Measurements from ENCODE around the gene PPP2R1B.

PPP2R1B gene

DNA sequence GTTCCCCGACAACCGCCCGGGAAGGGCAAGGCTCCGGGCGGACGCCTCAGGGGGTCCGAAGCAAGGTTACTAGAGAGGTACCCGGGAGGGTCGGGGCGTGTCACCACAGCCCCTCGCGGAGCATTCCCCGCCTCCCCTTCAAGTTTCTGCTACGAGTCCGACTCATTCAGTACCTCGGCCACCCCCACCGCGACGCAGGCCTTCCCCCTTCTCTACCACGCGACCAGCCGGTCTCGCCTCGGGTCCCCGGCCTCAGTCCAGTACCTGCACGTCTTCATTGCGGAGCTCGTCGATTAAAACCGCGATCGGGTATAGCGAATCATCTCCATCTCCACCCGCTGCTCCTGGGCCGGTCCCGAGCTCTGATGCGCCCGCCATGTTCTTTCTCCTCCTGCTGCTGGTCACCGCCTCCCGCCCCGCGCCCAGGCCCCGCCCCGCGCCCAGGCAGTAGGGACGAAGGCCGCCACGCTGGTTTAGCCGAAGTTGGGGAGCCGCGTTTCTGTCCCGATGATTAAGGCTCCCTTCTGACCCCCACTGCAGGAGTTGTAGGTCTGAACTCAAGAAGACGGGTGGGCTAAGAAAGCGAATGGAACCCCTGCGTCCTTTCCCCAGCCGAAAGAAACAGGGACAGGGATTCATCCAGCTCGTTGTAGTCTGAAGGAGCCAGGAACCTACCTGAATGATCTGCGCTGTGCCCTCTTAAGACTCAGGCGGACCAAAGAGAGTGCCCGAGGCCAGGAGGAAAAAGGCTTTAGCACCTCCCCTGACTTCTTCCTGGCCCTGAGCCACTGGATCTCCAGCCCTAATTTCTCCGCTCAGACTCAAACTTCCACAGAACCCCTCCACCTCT is at the start of gene PPP2R1B:
Gene PPP2R1B (minus strand): TSS at position 406 of the 850 bp plus-strand sequence. CDS start 28 bp downstream, at position 378.
- no peaks in the 10 kb centered on the region for H3K27me3 Mint-ChIP-seq (ENCODE audit: low read depth)
- H3K9me3 Mint-ChIP-seq: no peaks in the 10 kb centered on the region
- peak within 1 kb of the TSS; percentile 96 for H3K27ac Mint-ChIP-seq
- H3K4me1 Mint-ChIP-seq (ENCODE audit: low read depth): peaks cover 30% of the 10 kb centered on the region
- peaks cover 30% of the 10 kb centered on the region for H3K36me3 Mint-ChIP-seq (ENCODE audit: low read depth)
- peak within 1 kb of the TSS; percentile 96 for H3K4me3 Mint-ChIP-seq

DNA sequence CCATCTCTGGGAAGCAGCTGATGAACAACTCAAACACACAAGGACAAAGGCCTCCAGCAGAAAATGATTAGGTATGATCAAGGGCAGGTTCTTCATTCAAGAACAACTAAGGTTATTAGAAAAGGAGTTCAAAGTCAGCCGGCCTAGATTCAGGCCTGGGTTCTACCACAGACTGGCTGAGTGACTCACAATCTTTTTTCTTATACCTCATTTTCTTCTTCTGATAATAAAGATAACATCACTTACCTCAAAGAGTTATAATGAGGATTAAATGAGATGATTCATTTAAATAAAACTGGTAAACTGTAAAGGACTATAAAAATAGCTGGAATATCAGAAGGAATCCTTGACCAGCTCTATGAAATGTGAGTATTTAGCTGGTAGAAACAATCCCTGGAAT is 49.3 kb upstream of the PPP2R1B start:
- H3K4me3 Mint-ChIP-seq: no peak overlapping the region
- H3K27me3 Mint-ChIP-seq (ENCODE audit: low read depth): no peaks in the 10 kb centered on the region
- H3K9me3 Mint-ChIP-seq: no peaks in the 10 kb centered on the region
- H3K4me1 Mint-ChIP-seq (ENCODE audit: low read depth): no peaks in the 10 kb centered on the region
- no peak overlapping the region for H3K27ac Mint-ChIP-seq
- H3K36me3 Mint-ChIP-seq (ENCODE audit: low read depth): peaks cover 10% of the 10 kb centered on the region

DNA sequence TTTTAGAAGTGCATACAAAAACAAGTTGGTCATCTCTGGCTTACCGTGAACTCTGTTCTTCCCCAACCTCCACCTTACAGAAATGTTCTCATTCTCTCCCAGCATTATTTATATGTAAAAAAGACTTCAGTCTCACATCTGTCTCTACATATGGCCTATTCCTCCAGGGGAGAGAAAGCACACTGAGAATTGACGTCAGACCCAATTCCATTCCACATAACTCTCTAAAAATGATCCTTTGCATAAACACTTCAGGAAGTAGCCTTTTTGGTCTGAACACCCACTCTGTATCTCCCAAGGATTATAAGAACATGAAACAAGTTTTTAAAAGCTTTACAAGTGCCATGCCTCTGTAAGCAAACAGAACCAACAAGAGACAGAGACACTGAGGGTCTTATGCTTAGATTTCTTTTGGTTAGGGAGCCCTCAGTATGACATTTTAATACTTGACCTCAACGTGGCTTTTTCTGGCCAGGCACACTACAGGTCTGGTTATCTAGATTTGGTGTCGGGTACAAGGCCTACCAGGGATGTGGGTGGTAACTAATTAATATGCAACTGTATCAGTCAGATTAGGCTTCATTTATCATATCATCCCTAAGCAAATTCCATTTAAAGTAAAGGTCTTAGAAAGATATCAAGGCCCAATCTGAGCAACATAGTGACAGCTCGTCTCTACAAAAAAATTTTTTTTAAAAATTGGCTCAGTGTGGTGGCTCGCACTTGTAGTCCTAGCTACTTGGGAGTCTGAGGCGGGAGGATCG is 48.5 kb upstream of the PPP2R1B start:
- H3K36me3 Mint-ChIP-seq (ENCODE audit: low read depth): peaks cover 11% of the 10 kb centered on the region
- no peaks in the 10 kb centered on the region for H3K4me1 Mint-ChIP-seq (ENCODE audit: low read depth)
- H3K27ac Mint-ChIP-seq: no peak overlapping the region
- H3K4me3 Mint-ChIP-seq: no peak overlapping the region
- H3K9me3 Mint-ChIP-seq: no peaks in the 10 kb centered on the region
- no peaks in the 10 kb centered on the region for H3K27me3 Mint-ChIP-seq (ENCODE audit: low read depth)

DNA sequence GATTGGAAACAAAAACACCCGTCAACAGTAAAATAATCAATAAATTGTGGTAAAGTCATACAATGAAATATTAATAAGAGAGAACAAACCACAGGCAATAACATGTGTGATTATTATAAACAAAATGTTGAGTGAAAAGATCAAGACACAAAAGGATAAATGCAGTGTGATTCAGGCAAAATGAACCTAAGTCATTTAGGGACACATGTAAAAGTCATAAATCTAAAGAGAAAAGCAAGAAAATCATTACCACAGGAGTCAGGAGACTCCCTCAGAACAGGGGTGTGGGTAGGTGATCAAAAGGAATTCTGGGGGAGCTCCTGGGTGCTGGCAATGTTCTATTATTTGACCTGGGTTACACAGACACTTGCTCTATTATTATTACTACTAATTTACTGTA is 47.9 kb upstream of the PPP2R1B start:
- Mint-ChIP-seq H3K4me1 (ENCODE audit: low read depth) (no peaks in the 10 kb centered on the region), H3K4me3 (no peak overlapping the region), H3K27ac (no peak overlapping the region), H3K9me3 (no peaks in the 10 kb centered on the region), H3K36me3 (ENCODE audit: low read depth) (peaks cover 11% of the 10 kb centered on the region), H3K27me3 (ENCODE audit: low read depth) (no peaks in the 10 kb centered on the region)

DNA sequence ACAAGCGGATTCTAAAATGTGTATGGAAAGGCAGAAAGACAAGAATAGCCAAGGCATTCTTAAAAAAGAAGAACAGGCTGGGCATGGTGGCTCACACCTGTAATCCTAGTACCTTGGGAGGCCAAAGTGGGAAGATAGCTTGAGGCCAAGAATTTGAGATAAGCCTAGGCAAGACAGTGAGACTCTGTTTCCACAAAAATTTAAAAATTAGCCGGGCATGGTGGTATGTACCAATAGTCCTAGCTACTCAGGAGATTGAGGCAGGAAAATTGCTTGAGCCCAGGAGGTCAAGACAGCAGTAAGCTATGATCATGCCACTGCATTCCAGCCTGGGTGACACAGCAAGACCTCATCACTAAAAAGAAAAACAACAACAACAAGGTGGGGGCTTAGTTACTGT is 46.0 kb upstream of the PPP2R1B start:
- H3K9me3 Mint-ChIP-seq: no peaks in the 10 kb centered on the region
- H3K27ac Mint-ChIP-seq: no peak overlapping the region
- no peak overlapping the region for H3K4me3 Mint-ChIP-seq
- no peaks in the 10 kb centered on the region for H3K27me3 Mint-ChIP-seq (ENCODE audit: low read depth)
- H3K4me1 Mint-ChIP-seq (ENCODE audit: low read depth): no peaks in the 10 kb centered on the region
- peaks cover 15% of the 10 kb centered on the region for H3K36me3 Mint-ChIP-seq (ENCODE audit: low read depth)

DNA sequence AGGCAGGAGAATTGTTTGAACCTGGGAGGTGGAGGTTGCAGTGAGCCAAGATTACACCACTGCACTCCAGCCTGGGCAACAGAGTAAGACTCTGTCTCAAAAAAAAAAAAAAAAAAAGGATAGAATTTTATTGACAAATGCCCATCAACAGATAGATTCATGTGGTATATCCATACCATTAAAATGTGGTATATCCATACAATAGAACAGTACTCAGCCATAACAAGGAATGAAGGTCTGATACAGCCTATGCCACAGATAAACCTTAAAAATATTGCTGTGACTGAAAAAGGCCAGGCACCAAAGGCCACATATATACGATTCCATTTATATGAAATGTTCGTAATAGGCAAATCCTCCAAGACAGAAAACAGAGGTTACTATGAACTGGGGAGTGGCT is 45.3 kb upstream of the PPP2R1B start:
- no peak overlapping the region for H3K4me3 Mint-ChIP-seq
- H3K27me3 Mint-ChIP-seq (ENCODE audit: low read depth): no peaks in the 10 kb centered on the region
- H3K27ac Mint-ChIP-seq: no peak overlapping the region
- H3K9me3 Mint-ChIP-seq: no peaks in the 10 kb centered on the region
- peaks cover 14% of the 10 kb centered on the region for H3K36me3 Mint-ChIP-seq (ENCODE audit: low read depth)
- no peaks in the 10 kb centered on the region for H3K4me1 Mint-ChIP-seq (ENCODE audit: low read depth)

DNA sequence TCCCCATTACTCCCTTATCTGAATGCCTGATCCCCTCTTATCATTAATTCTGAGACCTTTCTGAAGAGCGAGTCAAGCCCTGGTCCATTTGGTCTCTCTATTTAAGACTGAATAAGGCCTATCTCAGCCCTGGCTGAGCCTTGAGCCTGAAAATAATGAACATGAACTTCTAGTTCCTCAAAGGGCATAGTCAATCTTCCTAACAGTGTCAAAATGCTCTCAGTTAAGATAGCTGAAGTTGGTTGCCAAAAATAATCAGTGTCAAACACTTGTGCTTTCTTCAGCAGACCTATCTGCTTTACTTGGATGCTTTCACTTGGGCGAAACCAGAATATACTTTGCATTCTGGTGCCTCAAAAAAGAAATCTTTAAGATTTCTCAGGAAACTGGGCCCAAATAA is 42.6 kb upstream of the PPP2R1B start:
- Mint-ChIP-seq H3K36me3 (ENCODE audit: low read depth) (peaks cover 21% of the 10 kb centered on the region), H3K4me1 (ENCODE audit: low read depth) (no peaks in the 10 kb centered on the region), H3K9me3 (no peaks in the 10 kb centered on the region), H3K4me3 (no peak overlapping the region), H3K27me3 (ENCODE audit: low read depth) (no peaks in the 10 kb centered on the region), H3K27ac (no peak overlapping the region)

DNA sequence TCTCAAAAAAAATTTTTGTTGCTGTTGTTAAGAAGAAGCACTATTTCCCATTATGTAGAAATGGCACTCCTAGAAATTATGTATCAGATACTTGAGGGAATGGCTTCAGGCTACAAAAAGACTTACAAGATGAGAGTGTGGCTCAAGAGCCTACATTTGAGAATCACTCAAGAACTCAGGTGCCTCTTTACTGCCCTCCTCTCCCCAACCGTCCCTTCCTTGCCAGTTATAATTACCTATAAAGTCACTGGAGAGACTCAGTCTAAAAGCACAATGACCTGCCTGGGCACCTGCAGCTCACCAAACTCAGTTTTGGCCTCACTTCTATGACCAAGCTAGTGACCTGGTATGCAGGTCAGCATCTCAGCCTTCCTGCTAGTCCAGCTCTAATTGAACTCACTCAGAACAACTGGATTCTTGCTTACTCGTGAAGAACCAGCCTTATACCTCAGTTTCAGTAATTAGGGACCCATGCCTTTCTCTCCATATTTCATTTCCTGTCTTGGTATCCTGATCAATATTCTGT is 41.9 kb upstream of the PPP2R1B start:
- no peaks in the 10 kb centered on the region for H3K27me3 Mint-ChIP-seq (ENCODE audit: low read depth)
- no peak overlapping the region for H3K27ac Mint-ChIP-seq
- no peaks in the 10 kb centered on the region for H3K4me1 Mint-ChIP-seq (ENCODE audit: low read depth)
- no peak overlapping the region for H3K4me3 Mint-ChIP-seq
- H3K36me3 Mint-ChIP-seq (ENCODE audit: low read depth): peaks cover 21% of the 10 kb centered on the region
- H3K9me3 Mint-ChIP-seq: no peaks in the 10 kb centered on the region

DNA sequence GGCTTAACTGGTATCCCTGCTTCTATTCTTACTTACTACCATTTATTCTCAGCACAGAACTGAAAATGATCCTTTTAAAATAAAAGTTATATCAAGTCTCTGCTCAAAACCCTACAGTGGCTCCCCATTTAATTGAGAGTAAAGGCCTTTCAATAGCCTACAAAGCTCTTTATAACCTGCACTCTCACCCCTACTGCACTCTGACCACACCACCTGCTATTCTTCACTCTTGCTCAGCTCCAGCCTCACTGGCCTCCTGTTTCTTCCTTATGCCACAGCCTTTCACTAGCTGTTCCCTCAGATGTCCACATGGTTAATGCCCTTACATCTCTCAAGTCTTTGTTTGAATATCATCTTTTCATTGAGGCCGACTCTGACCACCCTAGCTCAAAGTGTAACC is 40.9 kb upstream of the PPP2R1B start:
- H3K36me3 Mint-ChIP-seq (ENCODE audit: low read depth): peaks cover 23% of the 10 kb centered on the region
- H3K4me1 Mint-ChIP-seq (ENCODE audit: low read depth): no peaks in the 10 kb centered on the region
- H3K4me3 Mint-ChIP-seq: no peak overlapping the region
- H3K27ac Mint-ChIP-seq: no peak overlapping the region
- H3K9me3 Mint-ChIP-seq: no peaks in the 10 kb centered on the region
- H3K27me3 Mint-ChIP-seq (ENCODE audit: low read depth): no peaks in the 10 kb centered on the region

DNA sequence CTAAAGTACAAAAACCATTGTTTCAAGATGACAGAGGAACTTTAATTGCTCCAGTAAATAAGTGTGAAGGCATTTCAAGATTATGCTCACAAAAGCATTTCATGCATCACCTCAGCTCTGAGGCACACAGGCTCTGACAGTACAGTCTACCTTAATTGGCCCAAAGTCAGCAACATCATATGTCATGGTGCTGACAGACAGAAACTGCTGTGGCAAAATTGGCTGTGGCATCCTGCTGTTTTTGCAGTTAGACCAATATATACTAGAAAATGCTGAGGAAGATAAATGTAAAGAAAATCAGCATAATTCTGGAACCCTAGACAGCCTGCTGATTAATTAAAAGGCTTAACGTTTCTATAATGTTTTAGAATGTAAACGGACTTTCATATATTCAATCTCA is 34.9 kb upstream of the PPP2R1B start:
- no peak overlapping the region for H3K4me3 Mint-ChIP-seq
- no peaks in the 10 kb centered on the region for H3K27me3 Mint-ChIP-seq (ENCODE audit: low read depth)
- H3K36me3 Mint-ChIP-seq (ENCODE audit: low read depth): peaks cover 31% of the 10 kb centered on the region
- H3K27ac Mint-ChIP-seq: no peak overlapping the region
- H3K4me1 Mint-ChIP-seq (ENCODE audit: low read depth): peaks cover 11% of the 10 kb centered on the region
- H3K9me3 Mint-ChIP-seq: peaks cover 5% of the 10 kb centered on the region

DNA sequence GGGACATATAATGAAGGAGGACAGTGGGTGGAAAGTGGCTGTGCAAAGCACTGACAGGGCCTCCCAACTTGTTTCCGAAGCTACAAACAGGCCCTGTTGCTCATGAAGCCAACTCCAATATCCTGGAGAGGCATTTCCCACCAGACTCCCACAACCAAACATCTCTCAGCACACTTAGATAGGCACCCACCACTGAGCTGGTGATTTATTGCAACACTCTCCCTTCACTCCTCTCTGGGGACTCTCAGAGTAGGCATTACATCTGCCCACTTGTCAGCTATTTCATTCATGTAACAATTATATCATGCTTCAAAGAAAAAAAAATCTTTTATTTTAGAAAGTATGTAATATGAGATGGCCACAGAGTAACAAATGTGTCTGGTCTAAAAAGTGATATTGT is 32.1 kb upstream of the PPP2R1B start:
- Mint-ChIP-seq H3K4me3 (no peak overlapping the region), H3K9me3 (peaks cover 5% of the 10 kb centered on the region), H3K27ac (no peak overlapping the region), H3K4me1 (ENCODE audit: low read depth) (peaks cover 11% of the 10 kb centered on the region), H3K36me3 (ENCODE audit: low read depth) (peaks cover 24% of the 10 kb centered on the region), H3K27me3 (ENCODE audit: low read depth) (no peaks in the 10 kb centered on the region)

DNA sequence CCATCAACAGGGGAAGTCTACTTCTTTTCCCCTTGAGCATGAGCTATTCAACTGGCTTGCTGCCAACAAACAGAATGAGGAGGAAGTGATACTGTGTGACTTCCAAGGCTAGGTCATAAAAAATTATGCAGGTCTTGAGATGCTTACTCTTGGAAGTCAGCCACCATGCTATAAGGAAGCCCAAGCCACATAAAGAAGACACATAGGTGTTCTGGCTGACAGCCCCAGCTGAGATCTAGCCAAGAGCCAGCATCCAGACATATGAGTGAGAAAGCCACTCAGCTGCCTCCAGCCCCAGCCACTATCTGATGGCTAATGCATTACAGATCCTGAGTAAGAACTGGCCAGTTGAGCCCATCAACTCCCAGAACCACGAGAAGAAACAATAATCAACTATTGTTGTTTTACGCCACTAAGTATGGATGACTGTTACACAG is 31.0 kb upstream of the PPP2R1B start:
- Mint-ChIP-seq H3K9me3 (peaks cover 5% of the 10 kb centered on the region), H3K27ac (no peak overlapping the region), H3K27me3 (ENCODE audit: low read depth) (no peaks in the 10 kb centered on the region), H3K4me1 (ENCODE audit: low read depth) (peaks cover 11% of the 10 kb centered on the region), H3K4me3 (no peak overlapping the region), H3K36me3 (ENCODE audit: low read depth) (peaks cover 22% of the 10 kb centered on the region)

DNA sequence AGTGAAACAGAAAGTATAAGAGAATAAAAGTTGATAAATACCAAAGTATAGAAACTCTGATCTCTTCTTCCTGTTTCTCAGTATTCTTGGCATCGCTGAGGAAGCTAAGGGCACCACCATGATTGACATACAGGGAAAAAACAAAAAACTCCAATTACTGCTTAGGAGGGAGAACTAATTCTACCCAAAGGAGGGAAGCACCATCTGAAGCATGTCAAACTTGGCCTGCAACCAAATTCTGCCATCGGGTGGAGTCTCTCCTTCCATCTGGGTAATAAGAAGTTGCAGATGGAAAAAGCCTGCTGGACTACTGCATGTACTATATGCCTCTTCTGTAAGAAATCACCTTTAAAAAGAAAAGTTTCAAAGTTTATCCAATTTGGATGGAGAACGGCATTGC is 30.5 kb upstream of the PPP2R1B start:
- H3K27ac Mint-ChIP-seq: no peak overlapping the region
- no peaks in the 10 kb centered on the region for H3K27me3 Mint-ChIP-seq (ENCODE audit: low read depth)
- no peak overlapping the region for H3K4me3 Mint-ChIP-seq
- H3K36me3 Mint-ChIP-seq (ENCODE audit: low read depth): peaks cover 19% of the 10 kb centered on the region
- peaks cover 9% of the 10 kb centered on the region for H3K4me1 Mint-ChIP-seq (ENCODE audit: low read depth)
- peaks cover 5% of the 10 kb centered on the region for H3K9me3 Mint-ChIP-seq

DNA sequence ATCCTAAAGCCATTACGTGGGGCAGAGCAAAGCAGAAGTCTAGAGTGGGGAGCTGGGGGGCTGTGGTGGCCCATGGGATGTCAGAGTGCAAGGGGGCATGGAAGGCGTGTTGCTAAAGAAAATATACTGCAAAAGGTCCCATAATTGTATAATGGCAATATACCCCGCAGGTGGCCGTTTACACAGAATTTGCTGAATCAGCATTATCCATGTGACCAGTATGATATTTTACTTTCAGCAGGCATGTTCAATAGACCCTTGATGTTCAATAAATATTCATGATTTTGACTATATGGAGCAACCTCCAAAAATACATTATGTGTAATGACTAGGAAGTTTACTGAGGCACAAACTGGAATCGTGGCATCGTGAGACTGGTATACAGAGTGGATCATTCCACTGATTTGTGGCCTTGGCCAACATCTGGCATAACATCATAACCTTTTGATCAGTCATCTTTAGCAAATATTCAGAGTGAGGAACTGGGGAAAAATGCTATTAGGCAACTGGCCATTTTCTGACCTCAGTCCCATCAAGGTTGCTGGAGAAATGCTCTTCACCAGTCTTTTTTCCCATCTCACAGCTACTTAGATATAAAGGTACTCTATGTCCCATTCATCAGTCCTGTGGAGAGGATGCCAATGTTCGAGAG is 29.3 kb upstream of the PPP2R1B start:
- H3K4me3 Mint-ChIP-seq: no peak overlapping the region
- H3K27ac Mint-ChIP-seq: no peak overlapping the region
- H3K4me1 Mint-ChIP-seq (ENCODE audit: low read depth): peaks cover 9% of the 10 kb centered on the region
- no peaks in the 10 kb centered on the region for H3K27me3 Mint-ChIP-seq (ENCODE audit: low read depth)
- peaks cover 19% of the 10 kb centered on the region for H3K36me3 Mint-ChIP-seq (ENCODE audit: low read depth)
- H3K9me3 Mint-ChIP-seq: peaks cover 5% of the 10 kb centered on the region
